Glutamatergic neuron (in vitro differentiated cells): Measurements from ENCODE around the gene OR3A2. TPM values are rescaled to one million over a fixed set of nuclear protein-coding genes. Genes with fewer than 3 reads are reported as not detected.
"Not testable (repeated sequence)": the region's sequence is repeated elsewhere in the genome, so short reads cannot be mapped to it uniquely, and the experiment has no call there.

Source experiments
- DNase-seq: peaks from one replicate; pipeline ENCODE4 v3.0.0; 2022
- H3K27ac Mint-ChIP-seq: one replicate; pipeline ENCODE4 v1.8.0; 2020; ENCODE audit warnings: mild to moderate bottlenecking, mixed read lengths, inconsistent platforms; ENCODE audit not compliant: unreplicated experiment
- H3K27me3 Mint-ChIP-seq: one replicate; pipeline ENCODE4 v1.8.0; 2020; ENCODE audit warnings: mild to moderate bottlenecking, moderate library complexity, mixed read lengths, inconsistent platforms; ENCODE audit not compliant: unreplicated experiment
- H3K36me3 Mint-ChIP-seq: one replicate; pipeline ENCODE4 v1.8.0; 2020; ENCODE audit warnings: mild to moderate bottlenecking, mixed read lengths, inconsistent platforms; ENCODE audit not compliant: unreplicated experiment
- H3K4me1 Mint-ChIP-seq: one replicate; pipeline ENCODE4 v1.8.0; 2020; ENCODE audit warnings: mild to moderate bottlenecking, low read depth, mixed read lengths, inconsistent platforms; ENCODE audit not compliant: unreplicated experiment
- H3K4me3 Mint-ChIP-seq: one replicate; pipeline ENCODE4 v1.8.0; 2020; ENCODE audit warnings: mild to moderate bottlenecking, mixed read lengths, inconsistent platforms; ENCODE audit not compliant: unreplicated experiment
- H3K9me3 Mint-ChIP-seq: one replicate; pipeline ENCODE4 v1.8.0; 2020; ENCODE audit warnings: mild to moderate bottlenecking, moderate library complexity, mixed read lengths, inconsistent platforms; ENCODE audit not compliant: unreplicated experiment
- CTCF ChIP-seq: fragments of 200-600 bp; sonication (generic); IDR thresholded peaks from one replicate; pipeline ENCODE4 v1.5.0; 2021; ENCODE audit not compliant: partially characterized antibody, unreplicated experiment
- total RNA-seq: library from RNA; stranded (reverse); fragmentation: NEBNext Ultra II Directional; extraction: Animal tissue kit (Norgen Biotek cat#: 25700); gene quantifications from one replicate; pipeline ENCODE4 v1.2.1, GENCODE V29; 2021; ENCODE audit not compliant: unreplicated experiment

The OR3A2 gene
- total RNA-seq, 1 donor from 2014 or later: 2.6 TPM

GRCh38 chr17:3411070-3411469 lies 25.0 kb upstream of the OR3A2 start, which contains the start of gene OR3A3:
OR3A3 (plus strand) TSS chr17:3411370.
- Mint-ChIP-seq H3K9me3 (no peaks in the 10 kb centered on the region), H3K36me3 (peaks cover 13% of the 10 kb centered on the region), H3K4me1 (no peaks in the 10 kb centered on the region), H3K27ac (no peak within 1 kb of the TSS), H3K4me3 (no peak within 1 kb of the TSS), H3K27me3 (no peaks in the 10 kb centered on the region)
- no peak for TF ChIP-seq CTCF
- DNase-seq: no peak

- not testable (repeated sequence) for H3K4me3 Mint-ChIP-seq, H3K27me3 Mint-ChIP-seq, DNase-seq, H3K9me3 Mint-ChIP-seq, H3K4me1 Mint-ChIP-seq, H3K27ac Mint-ChIP-seq
- peaks cover 14% of the 10 kb centered on the region for H3K36me3 Mint-ChIP-seq
Observed at GRCh38 chr17:3403856-3404255, 17.7 kb upstream of the OR3A2 start.

- no peak for TF ChIP-seq CTCF
- H3K36me3 Mint-ChIP-seq: peaks cover 8% of the 10 kb centered on the region
- H3K4me3 Mint-ChIP-seq: no peak overlapping the region
- H3K4me1 Mint-ChIP-seq: no peaks in the 10 kb centered on the region
- DNase-seq: no peak
- H3K27ac Mint-ChIP-seq: no peak overlapping the region
- no peaks in the 10 kb centered on the region for H3K27me3 Mint-ChIP-seq
- H3K9me3 Mint-ChIP-seq: no peaks in the 10 kb centered on the region
Observed at GRCh38 chr17:3401786-3402185, 15.7 kb upstream of the OR3A2 start.

- no peak for DNase-seq
- H3K36me3 Mint-ChIP-seq: no peaks in the 10 kb centered on the region
- H3K9me3 Mint-ChIP-seq: no peaks in the 10 kb centered on the region
- TF ChIP-seq CTCF: no peak
- H3K27ac Mint-ChIP-seq: no peak overlapping the region
- no peaks in the 10 kb centered on the region for H3K4me1 Mint-ChIP-seq
- no peaks in the 10 kb centered on the region for H3K27me3 Mint-ChIP-seq
- H3K4me3 Mint-ChIP-seq: no peak overlapping the region
Observed at GRCh38 chr17:3400055-3400454, 13.9 kb upstream of the OR3A2 start.

GRCh38 chr17:3398310-3398709 lies 12.2 kb upstream of the OR3A2 start, which contains the start of gene OR1E1:
OR1E1 (minus strand) TSS chr17:3398410; CDS start chr17:3398410, 0 bp downstream.
- H3K9me3 Mint-ChIP-seq: no peaks in the 10 kb centered on the region
- H3K4me3 Mint-ChIP-seq: no peak within 1 kb of the TSS
- no peak for DNase-seq
- no peak within 1 kb of the TSS for H3K27ac Mint-ChIP-seq
- no peak for TF ChIP-seq CTCF
- no peaks in the 10 kb centered on the region for H3K4me1 Mint-ChIP-seq
- H3K36me3 Mint-ChIP-seq: no peaks in the 10 kb centered on the region
- no peaks in the 10 kb centered on the region for H3K27me3 Mint-ChIP-seq

GRCh38 chr17:3397801-3398200 lies 11.7 kb upstream of the OR3A2 start:
- H3K9me3 Mint-ChIP-seq, H3K27ac Mint-ChIP-seq, DNase-seq, H3K4me1 Mint-ChIP-seq, H3K27me3 Mint-ChIP-seq, H3K4me3 Mint-ChIP-seq, H3K36me3 Mint-ChIP-seq: not testable (repeated sequence)
